ENCODE data around the gene LRRC55. TPM values are rescaled to one million over a fixed set of nuclear protein-coding genes. Genes with fewer than 3 reads are reported as not detected.

LRRC55 gene
- total RNA-seq, 1 experiment from 2014 or later = not detected

- no TSS peak for BruUV-seq (replicated peaks)
- Histone ChIP-seq H3K36me3 (ENCODE audit: control insufficient read depth, insufficient read depth, low read length) (no peaks in the 10 kb centered on the region), H3K4me1 (ENCODE audit: control insufficient read depth, insufficient read depth, low read length) (no peaks in the 10 kb centered on the region), H3K27ac (ENCODE audit: low read length) (no peak overlapping the region), H3K27me3 (ENCODE audit: control insufficient read depth, insufficient read depth, low read length) (peaks cover 10% of the 10 kb centered on the region; the same call in 1 of the 2 replicates), H3K4me3 (ENCODE audit: low read depth in 2 of 2, low read length in 2 of 2) (no peak overlapping the region), H3K9me3 (ENCODE audit: control insufficient read depth, insufficient read depth, low read depth, low read length) (no peaks in the 10 kb centered on the region)
- CTCF ChIA-PET = no interaction called here
- TF ChIP-seq, protein P1, sequence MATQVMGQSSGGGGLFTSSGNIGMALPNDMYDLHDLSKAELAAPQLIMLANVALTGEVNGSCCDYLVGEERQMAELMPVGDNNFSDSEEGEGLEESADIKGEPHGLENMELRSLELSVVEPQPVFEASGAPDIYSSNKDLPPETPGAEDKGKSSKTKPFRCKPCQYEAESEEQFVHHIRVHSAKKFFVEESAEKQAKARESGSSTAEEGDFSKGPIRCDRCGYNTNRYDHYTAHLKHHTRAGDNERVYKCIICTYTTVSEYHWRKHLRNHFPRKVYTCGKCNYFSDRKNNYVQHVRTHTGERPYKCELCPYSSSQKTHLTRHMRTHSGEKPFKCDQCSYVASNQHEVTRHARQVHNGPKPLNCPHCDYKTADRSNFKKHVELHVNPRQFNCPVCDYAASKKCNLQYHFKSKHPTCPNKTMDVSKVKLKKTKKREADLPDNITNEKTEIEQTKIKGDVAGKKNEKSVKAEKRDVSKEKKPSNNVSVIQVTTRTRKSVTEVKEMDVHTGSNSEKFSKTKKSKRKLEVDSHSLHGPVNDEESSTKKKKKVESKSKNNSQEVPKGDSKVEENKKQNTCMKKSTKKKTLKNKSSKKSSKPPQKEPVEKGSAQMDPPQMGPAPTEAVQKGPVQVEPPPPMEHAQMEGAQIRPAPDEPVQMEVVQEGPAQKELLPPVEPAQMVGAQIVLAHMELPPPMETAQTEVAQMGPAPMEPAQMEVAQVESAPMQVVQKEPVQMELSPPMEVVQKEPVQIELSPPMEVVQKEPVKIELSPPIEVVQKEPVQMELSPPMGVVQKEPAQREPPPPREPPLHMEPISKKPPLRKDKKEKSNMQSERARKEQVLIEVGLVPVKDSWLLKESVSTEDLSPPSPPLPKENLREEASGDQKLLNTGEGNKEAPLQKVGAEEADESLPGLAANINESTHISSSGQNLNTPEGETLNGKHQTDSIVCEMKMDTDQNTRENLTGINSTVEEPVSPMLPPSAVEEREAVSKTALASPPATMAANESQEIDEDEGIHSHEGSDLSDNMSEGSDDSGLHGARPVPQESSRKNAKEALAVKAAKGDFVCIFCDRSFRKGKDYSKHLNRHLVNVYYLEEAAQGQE (IDR thresholded peaks at IDR 0.05; ENCODE audit: insufficient read depth in 1 of 2, low read depth in 2 of 2, low read length in 1 of 2) = no peak
- TF ChIP-seq TCF7L2 (IDR thresholded peaks at IDR 0.05; ENCODE audit: low read depth, low read length) (no peak), POLR2AphosphoS5 (IDR thresholded peaks at IDR 0.05; ENCODE audit: low read depth, low read length) (no peak), SIN3A (IDR thresholded peaks at IDR 0.05; ENCODE audit: borderline replicate concordance, insufficient read depth, low read depth, low read length) (no peak)
- TF ChIP-seq, protein P2, sequence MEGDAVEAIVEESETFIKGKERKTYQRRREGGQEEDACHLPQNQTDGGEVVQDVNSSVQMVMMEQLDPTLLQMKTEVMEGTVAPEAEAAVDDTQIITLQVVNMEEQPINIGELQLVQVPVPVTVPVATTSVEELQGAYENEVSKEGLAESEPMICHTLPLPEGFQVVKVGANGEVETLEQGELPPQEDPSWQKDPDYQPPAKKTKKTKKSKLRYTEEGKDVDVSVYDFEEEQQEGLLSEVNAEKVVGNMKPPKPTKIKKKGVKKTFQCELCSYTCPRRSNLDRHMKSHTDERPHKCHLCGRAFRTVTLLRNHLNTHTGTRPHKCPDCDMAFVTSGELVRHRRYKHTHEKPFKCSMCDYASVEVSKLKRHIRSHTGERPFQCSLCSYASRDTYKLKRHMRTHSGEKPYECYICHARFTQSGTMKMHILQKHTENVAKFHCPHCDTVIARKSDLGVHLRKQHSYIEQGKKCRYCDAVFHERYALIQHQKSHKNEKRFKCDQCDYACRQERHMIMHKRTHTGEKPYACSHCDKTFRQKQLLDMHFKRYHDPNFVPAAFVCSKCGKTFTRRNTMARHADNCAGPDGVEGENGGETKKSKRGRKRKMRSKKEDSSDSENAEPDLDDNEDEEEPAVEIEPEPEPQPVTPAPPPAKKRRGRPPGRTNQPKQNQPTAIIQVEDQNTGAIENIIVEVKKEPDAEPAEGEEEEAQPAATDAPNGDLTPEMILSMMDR (IDR thresholded peaks at IDR 0.05) = no peak
- intact Hi-C loops (cut with micrococcal nuclease; ENCODE audit: unreplicated experiment) = no loop called here
- in situ Hi-C loops (cut with HindIII; ENCODE audit: low pct_unique_long_range_greater_than_20kb, low sequenced_read_pairs) = no loop called here
- POLR2A ChIA-PET = no interaction called here
- no peak for DNase-seq (ENCODE audit: low read depth, low spot score)
- no peak for ATAC-seq
These were observed 3.4 kb upstream of the LRRC55 start for GRCh38 chr11:57178334-57178733.

DNA sequence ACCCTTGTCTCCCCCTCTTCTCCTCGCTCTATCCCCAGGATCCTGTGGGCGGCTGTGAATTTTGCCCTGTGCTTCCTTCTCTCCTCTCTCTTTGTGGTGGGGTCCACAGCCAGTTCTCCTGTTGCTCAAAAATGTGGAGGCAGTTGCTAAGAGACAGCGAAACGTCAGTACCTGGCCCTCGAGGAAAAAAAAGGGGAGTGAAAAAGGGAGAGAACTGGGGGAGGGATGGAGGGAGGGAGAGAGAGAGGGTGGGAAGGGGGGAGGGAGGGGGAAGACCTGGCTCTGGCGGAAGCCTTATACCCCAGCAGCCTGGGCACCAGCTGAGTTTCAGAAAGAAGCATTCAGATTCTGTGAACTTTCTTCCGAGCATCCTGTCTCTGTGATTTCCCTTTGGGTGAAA is 2.1 kb upstream of the LRRC55 start:
- ATAC-seq (no peak), DNase-seq (ENCODE audit: low read depth, low spot score) (no peak)
- H3K27me3 ChIP-seq (ENCODE audit: control insufficient read depth, insufficient read depth, low read length) = peaks cover 10% of the 10 kb centered on the region; the same call in 1 of the 2 replicates
- no TSS peak for BruUV-seq (replicated peaks)
- H3K36me3 ChIP-seq (ENCODE audit: control insufficient read depth, insufficient read depth, low read length) = no peaks in the 10 kb centered on the region
- in situ Hi-C loops (cut with HindIII; ENCODE audit: low pct_unique_long_range_greater_than_20kb, low sequenced_read_pairs) = no loop called here
- no peaks in the 10 kb centered on the region for H3K4me1 ChIP-seq (ENCODE audit: control insufficient read depth, insufficient read depth, low read length)
- H3K9me3 ChIP-seq (ENCODE audit: control insufficient read depth, insufficient read depth, low read depth, low read length) = no peaks in the 10 kb centered on the region
- POLR2A ChIA-PET = no interaction called here
- no peak overlapping the region for H3K4me3 ChIP-seq (ENCODE audit: low read depth in 2 of 2, low read length in 2 of 2)
- no peak overlapping the region for H3K27ac ChIP-seq (ENCODE audit: low read length)
- no peak for TF ChIP-seq TCF7L2 (IDR thresholded peaks at IDR 0.05; ENCODE audit: low read depth, low read length)
- TF ChIP-seq, protein P1 (IDR thresholded peaks at IDR 0.05; ENCODE audit: insufficient read depth in 1 of 2, low read depth in 2 of 2, low read length in 1 of 2) = no peak
- no peak for TF ChIP-seq SIN3A (IDR thresholded peaks at IDR 0.05; ENCODE audit: borderline replicate concordance, insufficient read depth, low read depth, low read length)
- TF ChIP-seq POLR2AphosphoS5 (IDR thresholded peaks at IDR 0.05; ENCODE audit: low read depth, low read length) = no peak
- TF ChIP-seq, protein P2 (IDR thresholded peaks at IDR 0.05) = no peak
- CTCF ChIA-PET = interaction anchor here (0.6 kb wide), 1 partner anchor 61 kb away, joined by 3 read pairs; no protein-coding TSS in a partner anchor
- intact Hi-C loops (cut with micrococcal nuclease; ENCODE audit: unreplicated experiment) = no loop called here
